ENCODE data around the gene RRP15. TPM values are rescaled to one million over a fixed set of nuclear protein-coding genes. Genes with fewer than 3 reads are reported as not detected.

The RRP15 gene
- total RNA-seq, 4 donors from 2014 or later: 4.8 to 11.6 (median 6.7) TPM

GRCh38 chr1:218384581-218384993, 99.5 kb downstream of the RRP15 start:
- Histone ChIP-seq H3K4me1 (peaks cover 6% of the 10 kb centered on the region), H3K36me3 (no peaks in the 10 kb centered on the region), H3K9me3 (no peaks in the 10 kb centered on the region), H3K27ac (no peak overlapping the region), H3K4me3 (no peak overlapping the region), H3K27me3 (no peaks in the 10 kb centered on the region)
- WGBS: 73% methylated on average over 6 of the region's 6 CpGs
- no peak for DNase-seq (ENCODE audit: low spot score in 2 of 2)
- TF ChIP-seq POLR2AphosphoS5 (IDR thresholded peaks at IDR 0.05) (no peak), POLR2A (IDR thresholded peaks at IDR 0.05) (no peak), EP300 (IDR thresholded peaks at IDR 0.05) (no peak), CTCF (IDR thresholded peaks at IDR 0.05) (no peak)

Other genes starting within 250 kb of the RRP15 start
- 1 to 10 TPM in 3 of 4 donors, under 1 TPM in 1; 0.60 to 3.9 (median 3.0) TPM for gene TGFB2, start 60.0 kb downstream of the RRP15 start, total RNA-seq